H1 (cell line): ENCODE results near the gene ERCC6. TPM values are rescaled to one million over a fixed set of nuclear protein-coding genes. Genes with fewer than 3 reads are reported as not detected.

Experiments used
- CTCF ChIA-PET: fragments of 300-600 bp; sonication (Branson Sonifier 250); formaldehyde crosslinking; loops from one replicate; lab custom pipeline; 2021; ENCODE audit not compliant: partially characterized antibody; lab: Charles Lee
- POLR2A ChIA-PET: fragments of 300-600 bp; sonication (Branson Sonifier 250); formaldehyde crosslinking; loops from one replicate; lab custom pipeline; 2021; ENCODE audit warnings: inconsistent platforms; ENCODE audit not compliant: partially characterized antibody; lab: Charles Lee
- DNase-seq, 2 experiments: peaks; one replicate each; pipeline versions ENCODE4 v3.0.0 to v3.0.0-alpha.2; 2010 to 2022; ENCODE audit warnings: low spot score in 2 of 2, low read depth in 1 of 2, mixed read lengths in 1 of 2
- FAIRE-seq: peaks from 2 replicates; lab custom pipeline; 2011; peaks lifted over from hg19 to GRCh38; lab: Jason Lieb, UNC
- H2AFZ ChIP-seq: 2 replicates; pipeline ENCODE4 v1.8.1; 2012; ENCODE audit warnings: low read length, inconsistent platforms
- H2AK5ac ChIP-seq: 2 replicates; pipeline ENCODE4 v1.6.1; 2013; ENCODE audit warnings: low read depth, low read length
- H2BK120ac ChIP-seq: replicated peaks from 2 replicates; pipeline ENCODE3; 2013; ENCODE audit warnings: low read depth, low read length, inconsistent platforms
- H2BK12ac ChIP-seq: 2 replicates; pipeline ENCODE4 v1.6.1; 2013; ENCODE audit warnings: low read depth, low read length
- H2BK15ac ChIP-seq: 2 replicates; pipeline ENCODE4 v1.6.1; 2013; ENCODE audit warnings: low read length
- H2BK20ac ChIP-seq: 2 replicates; pipeline ENCODE4 v1.6.1; 2013; ENCODE audit warnings: low read length
- H2BK5ac ChIP-seq: 2 replicates; pipeline ENCODE4 v1.6.1; 2013; ENCODE audit warnings: low read depth, low read length
- H3K14ac ChIP-seq: 2 replicates; pipeline ENCODE4 v1.6.1; 2013; ENCODE audit warnings: inconsistent platforms; ENCODE audit not compliant: insufficient read length
- H3K18ac ChIP-seq: 2 replicates; pipeline ENCODE4 v1.6.1; 2013; ENCODE audit warnings: low read length; ENCODE audit errors: extremely low read depth
- H3K23ac ChIP-seq: 2 replicates; pipeline ENCODE4 v1.6.1; 2013; ENCODE audit warnings: inconsistent platforms; ENCODE audit not compliant: insufficient read length
- H3K23me2 ChIP-seq: 2 replicates; pipeline ENCODE4 v1.6.1; 2013; ENCODE audit warnings: low read depth, low read length
- H3K27ac ChIP-seq: 2 replicates; pipeline ENCODE4 v1.6.1; 2011; ENCODE audit warnings: low read depth, low read length, inconsistent platforms
- H3K27me3 ChIP-seq, 4 experiments: replicated peaks in 1 of 4; 1 replicate in 1 of 4; 2 replicates in 3 of 4; pipeline versions ENCODE4 v1.6.1 to v1.8.1; 2011 to 2013; ENCODE audit warnings: low read length in 3 of 4, mild to moderate bottlenecking in 3 of 4, inconsistent platforms in 2 of 4, mixed read lengths in 2 of 4, moderate library complexity in 1 of 4; ENCODE audit not compliant: control insufficient read depth in 3 of 4, insufficient read depth in 3 of 4; ENCODE audit errors: extremely low read depth in 1 of 4
- H3K36me3 ChIP-seq, 4 experiments: 2 replicates each; pipeline versions ENCODE4 v1.6.1 to v1.8.1; 2011 to 2013; ENCODE audit warnings: mild to moderate bottlenecking in 4 of 4, low read length in 3 of 4, moderate library complexity in 2 of 4, control low read depth in 1 of 4, inconsistent platforms in 1 of 4; ENCODE audit not compliant: insufficient read depth in 4 of 4, control insufficient read depth in 2 of 4
- H3K4ac ChIP-seq: replicated peaks from 2 replicates; pipeline ENCODE3; 2013; ENCODE audit warnings: low read length, low read depth, mixed read lengths, inconsistent platforms; ENCODE audit not compliant: insufficient read length
- H3K4me1 ChIP-seq, 4 experiments: replicated peaks in 1 of 4; 1 replicate in 1 of 4; 2 replicates in 3 of 4; pipeline versions ENCODE4 v1.6.1 to v1.8.1; 2011 to 2013; ENCODE audit warnings: low read length in 3 of 4, inconsistent platforms in 2 of 4, mixed read lengths in 1 of 4; ENCODE audit not compliant: insufficient read depth in 4 of 4, control insufficient read depth in 3 of 4
- H3K4me2 ChIP-seq, 2 experiments: 2 replicates each; pipeline versions ENCODE4 v1.6.1 to v1.8.1; 2011 to 2013; ENCODE audit warnings: low read depth in 2 of 2, low read length in 2 of 2, control low read depth in 1 of 2, inconsistent platforms in 1 of 2, mild to moderate bottlenecking in 1 of 2; ENCODE audit not compliant: insufficient read depth in 1 of 2
- H3K4me3 ChIP-seq, 4 experiments: fragments of 200-600, 300-600 bp in 1 of 4; sonication (generic), shearing (Covaris generic), sonication (Bioruptor Twin) in 1 of 4; 2 replicates each; pipeline versions ENCODE4 v1.5.1 to v1.8.1; 2011 to 2016; ENCODE audit warnings: low read length in 4 of 4, low read depth in 3 of 4, control low read depth in 2 of 4, inconsistent platforms in 2 of 4, mild to moderate bottlenecking in 2 of 4, mixed read lengths in 1 of 4, moderate library complexity in 1 of 4; ENCODE audit not compliant: insufficient read depth in 2 of 4; ENCODE audit errors: extremely low read depth in 1 of 4
- H3K56ac ChIP-seq: replicated peaks from 2 replicates; pipeline ENCODE3; 2013; ENCODE audit warnings: low read depth, mild to moderate bottlenecking, mixed read lengths, low read length, inconsistent platforms; ENCODE audit not compliant: insufficient read length
- H3K79me1 ChIP-seq: 2 replicates; pipeline ENCODE4 v1.6.1; 2013; ENCODE audit warnings: low read depth, low read length, control low read depth
- H3K79me2 ChIP-seq, 2 experiments: 2 replicates each; pipeline versions ENCODE4 v1.6.1 to v1.8.1; 2012 to 2013; ENCODE audit warnings: low read length in 2 of 2, mild to moderate bottlenecking in 2 of 2, inconsistent platforms in 1 of 2; ENCODE audit not compliant: insufficient read depth in 2 of 2, control insufficient read depth in 1 of 2
- H3K9ac ChIP-seq, 4 experiments: replicated peaks in 1 of 4; 1 replicate in 1 of 4; 2 replicates in 3 of 4; pipeline versions ENCODE4 v1.6.1 to v1.8.1; 2011 to 2013; ENCODE audit warnings: low read depth in 3 of 4, low read length in 3 of 4, control low read depth in 2 of 4, mild to moderate bottlenecking in 2 of 4, moderate library complexity in 2 of 4, inconsistent platforms in 1 of 4; ENCODE audit errors: extremely low read depth in 1 of 4
- H3K9me3 ChIP-seq, 2 experiments: 2 replicates each; pipeline versions ENCODE4 v1.6.1 to v1.8.1; 2012 to 2013; ENCODE audit warnings: mild to moderate bottlenecking in 2 of 2, moderate library complexity in 2 of 2, control low read depth in 1 of 2, inconsistent platforms in 1 of 2, low read depth in 1 of 2, low read length in 1 of 2, mixed read lengths in 1 of 2; ENCODE audit not compliant: insufficient read depth in 2 of 2
- H4K20me1 ChIP-seq, 2 experiments: replicated peaks in 1 of 2; 2 replicates each; pipeline versions ENCODE3 to v1.8.1; 2011 to 2013; ENCODE audit warnings: inconsistent platforms in 2 of 2, low read length in 2 of 2, mild to moderate bottlenecking in 1 of 2; ENCODE audit not compliant: insufficient read depth in 2 of 2, control insufficient read depth in 1 of 2
- H4K5ac ChIP-seq: 2 replicates; pipeline ENCODE4 v1.6.1; 2013; ENCODE audit warnings: low read length, low read depth, mixed read lengths, inconsistent platforms; ENCODE audit not compliant: insufficient read length
- H4K8ac ChIP-seq: 2 replicates; pipeline ENCODE4 v1.8.0; 2013; ENCODE audit warnings: mild to moderate bottlenecking, moderate library complexity, low read length, inconsistent platforms; ENCODE audit not compliant: insufficient read depth; ENCODE audit errors: extremely low read depth
- H4K91ac ChIP-seq: replicated peaks from 2 replicates; pipeline ENCODE3; 2013; ENCODE audit warnings: low read length, mixed read lengths, inconsistent platforms; ENCODE audit not compliant: insufficient read length
- ATF3 ChIP-seq: IDR thresholded peaks from 2 replicates; pipeline ENCODE4 v1.6.1; 2011; ENCODE audit warnings: low read depth, mild to moderate bottlenecking, low read length; ENCODE audit not compliant: insufficient read depth
- CBX8 ChIP-seq: fragments of 300-800, 300-1000 bp; sonication (generic); IDR thresholded peaks from 2 replicates; pipeline ENCODE4 v1.7.1; 2016; ENCODE audit warnings: low read depth, low read length, borderline replicate concordance
- CTCF ChIP-seq, 3 experiments: IDR thresholded peaks; 1 replicate in 2 of 3; 2 replicates in 1 of 3; pipeline versions ENCODE4 v1.5.1 to v1.6.1; 2011; ENCODE audit warnings: low read length in 3 of 3, mild to moderate bottlenecking in 3 of 3, inconsistent platforms in 2 of 3, low read depth in 1 of 3, moderate library complexity in 1 of 3; ENCODE audit not compliant: insufficient read depth in 1 of 3; ENCODE audit errors: control extremely low read depth in 1 of 3
- HDAC2 ChIP-seq, 2 experiments: fragments of 300-600 bp in 1 of 2; sonication (generic) in 1 of 2; IDR thresholded peaks; 2 replicates each; pipeline ENCODE4 v1.6.1; 2011 to 2012; ENCODE audit warnings: low read depth in 2 of 2, low read length in 2 of 2, mild to moderate bottlenecking in 2 of 2, moderate library complexity in 2 of 2, borderline replicate concordance in 1 of 2, inconsistent platforms in 1 of 2
- KDM5A ChIP-seq: fragments of 200-600 bp; IDR thresholded peaks from 2 replicates; pipeline ENCODE4 v1.7.1; 2012; ENCODE audit warnings: mild to moderate bottlenecking, low read length, inconsistent platforms, mixed read lengths
- POLR2A ChIP-seq, 2 experiments: IDR thresholded peaks; 1 replicate in 1 of 2; 2 replicates in 1 of 2; pipeline ENCODE4 v1.6.1; 2011; ENCODE audit warnings: low read depth in 2 of 2, low read length in 2 of 2, mild to moderate bottlenecking in 2 of 2; ENCODE audit errors: control extremely low read depth in 1 of 2
- SAP30 ChIP-seq: fragments of 300-600 bp; sonication (generic); IDR thresholded peaks from 2 replicates; pipeline ENCODE4 v1.7.1; 2012; ENCODE audit warnings: low read length, moderate library complexity, mild to moderate bottlenecking, inconsistent platforms; ENCODE audit not compliant: insufficient read depth, insufficient replicate concordance
- SIRT6 ChIP-seq: IDR thresholded peaks from one replicate; pipeline ENCODE4 v1.7.1; 2012; ENCODE audit warnings: low read length, inconsistent platforms
- SP2 ChIP-seq: IDR thresholded peaks from 2 replicates; pipeline ENCODE4 v1.6.1; 2012; ENCODE audit warnings: mild to moderate bottlenecking, low read length, inconsistent platforms
- YY1 ChIP-seq: IDR thresholded peaks from 2 replicates; pipeline ENCODE4 v1.6.1; 2011; ENCODE audit warnings: low read depth, mild to moderate bottlenecking, low read length
- ZNF274 ChIP-seq: IDR thresholded peaks from 2 replicates; pipeline ENCODE4 v1.7.0; 2012; ENCODE audit warnings: low read length, borderline replicate concordance; ENCODE audit errors: extremely low read depth
- WGBS, 2 experiments: shearing (Covaris generic) in 1 of 2; methylation state at CpG; one replicate each; pipeline versions ENCODE4 v1.1.6 to v1.1.7; 2013 to 2015; ENCODE audit warnings: low lambda C conversion rate in 2 of 2, mixed read lengths in 2 of 2, inconsistent platforms in 1 of 2, low coverage in 1 of 2, missing lambda C conversion rate in 1 of 2; ENCODE audit not compliant: insufficient replicate concordance in 2 of 2, insufficient coverage in 1 of 2, insufficient read length in 1 of 2; ENCODE audit errors: extremely low coverage in 1 of 2, missing lambda C conversion rate in 1 of 2; 5-methylcytosine and 5-hydroxymethylcytosine counted together
- polyA plus RNA-seq, 7 experiments: library from polyadenylated mRNA; depleted of rRNA in 3 of 7; stranded (reverse) in 5 of 7; unstranded in 2 of 7; fragments of >200 nt in 5 of 7; fragments of 200-250 nt in 2 of 7; gene quantifications; 1 replicate in 5 of 7; 2 replicates in 1 of 7; 4 replicates in 1 of 7; pipeline versions ENCODE4 v1.2.1 to v1.2.3, GENCODE V29; 2011 to 2013; ENCODE audit warnings: missing spikeins in 2 of 7, mixed read lengths in 2 of 7
- total RNA-seq: library from RNA; stranded (reverse); fragmentation: NEBNext Ultra II Directional; extraction: Animal tissue kit (Norgen Biotek cat#: 25700); gene quantifications from 2 replicates; pipeline ENCODE4 v1.2.1, GENCODE V29; 2021

Gene ERCC6
- total and polyA plus RNA-seq, 2 of the 8 experiments (the other 6 are each of a cell fraction or from before 2014, with no cell fraction given): 4.1 to 11.9 TPM

- no peak overlapping the region for H2BK12ac ChIP-seq
- FAIRE-seq (no peak), DNase-seq (no peak)
- H2AFZ ChIP-seq: no peak overlapping the region
- no peaks in the 10 kb centered on the region for H3K79me2 ChIP-seq
- no peak overlapping the region for H2AK5ac ChIP-seq
- peaks cover 2% of the 10 kb centered on the region; the same call in 1 of the 2 replicates for H3K23me2 ChIP-seq
- H3K27me3 ChIP-seq: no peaks in the 10 kb centered on the region
- no peak overlapping the region for H3K4me3 ChIP-seq
- no peak overlapping the region for H3K9ac ChIP-seq
- CTCF ChIA-PET: no interaction called here
- no peak overlapping the region for H2BK120ac ChIP-seq
- H2BK15ac ChIP-seq: no peak overlapping the region
- POLR2A ChIA-PET: no interaction called here
- no peak overlapping the region for H3K23ac ChIP-seq
- H3K9me3 ChIP-seq: 0 out of 4 replicates have a peak, but pooled peaks cover 0 to 4% of the 10 kb centered on the region in 2 experiments
- H4K91ac ChIP-seq: no peak overlapping the region
- H3K56ac ChIP-seq: no peak overlapping the region
- no peaks in the 10 kb centered on the region for H3K36me3 ChIP-seq
- no peak overlapping the region for H4K8ac ChIP-seq
- no peaks in the 10 kb centered on the region for H4K20me1 ChIP-seq
- no peak overlapping the region for H2BK5ac ChIP-seq
- H3K4me1 ChIP-seq: no peaks in the 10 kb centered on the region
- no peak overlapping the region for H3K4me2 ChIP-seq
- 92% methylated on average over 9 of the region's 9 CpGs; no CpG with 5 or more reads in 1 of the 2 experiments for WGBS, 2 experiments
- H2BK20ac ChIP-seq: no peak overlapping the region
- H4K5ac ChIP-seq: no peak overlapping the region
- no peak overlapping the region for H3K14ac ChIP-seq
- no peak overlapping the region for H3K4ac ChIP-seq
- H3K27ac ChIP-seq: no peak overlapping the region
- no peak overlapping the region for H3K18ac ChIP-seq
- H3K79me1 ChIP-seq: no peaks in the 10 kb centered on the region
- TF ChIP-seq SIRT6: no peak
- no peak for TF ChIP-seq YY1
- no peak for TF ChIP-seq SAP30
- no peak for TF ChIP-seq SP2
- no peak for TF ChIP-seq CTCF (IDR thresholded peaks at IDR 0.05; ENCODE audit: control extremely low read depth in 1 of 3, insufficient read depth in 1 of 3, low read depth in 1 of 3, low read length in 3 of 3)
- no peak for TF ChIP-seq CBX8
- TF ChIP-seq HDAC2 (IDR thresholded peaks at IDR 0.05; ENCODE audit: borderline replicate concordance in 1 of 2, low read depth in 2 of 2, low read length in 2 of 2): no peak
- TF ChIP-seq ATF3: no peak
- TF ChIP-seq KDM5A: no peak
- no peak for TF ChIP-seq POLR2A (IDR thresholded peaks at IDR 0.05; ENCODE audit: control extremely low read depth in 1 of 2, low read depth in 2 of 2, low read length in 2 of 2)
- TF ChIP-seq ZNF274: no peak
Measured at GRCh38 chr10:49572594-49573114, 33.7 kb upstream of the ERCC6 start.
